ENCODE measurements around the gene PRR15.

The PRR15 gene

GRCh38 chr7:29567174-29567573 lies 3.5 kb downstream of the PRR15 start:
- WGBS, 2 experiments = 67 to 85% methylated on average over 2 of the region's 2 CpGs
- Histone ChIP-seq H3K9me3 (ENCODE audit: control insufficient read depth, low read length) (no peaks in the 10 kb centered on the region), H3K27me3 (ENCODE audit: control insufficient read depth, insufficient read depth, low read length, poor library complexity, severe bottlenecking) (peaks cover 64% of the 10 kb centered on the region), H3K27ac (ENCODE audit: insufficient read depth, low read depth, low read length, poor library complexity, severe bottlenecking) (no peak overlapping the region), H3K4me3 (ENCODE audit: insufficient read depth, low read depth, low read length) (no peak overlapping the region), H3K36me3 (ENCODE audit: control insufficient read depth, insufficient read depth, low read length) (no peaks in the 10 kb centered on the region), H3K4me1 (ENCODE audit: control insufficient read depth, insufficient read depth, low read length) (peaks cover 25% of the 10 kb centered on the region)

- no peaks in the 10 kb centered on the region for H3K9me3 ChIP-seq (ENCODE audit: control insufficient read depth, low read length)
- peaks cover 39% of the 10 kb centered on the region for H3K27me3 ChIP-seq (ENCODE audit: control insufficient read depth, insufficient read depth, low read length, poor library complexity, severe bottlenecking)
- no peak overlapping the region for H3K27ac ChIP-seq (ENCODE audit: insufficient read depth, low read depth, low read length, poor library complexity, severe bottlenecking)
- WGBS, 2 experiments = 35 to 38% methylated on average over 6 of the region's 6 CpGs
- peaks cover 20% of the 10 kb centered on the region for H3K4me1 ChIP-seq (ENCODE audit: control insufficient read depth, insufficient read depth, low read length)
- H3K36me3 ChIP-seq (ENCODE audit: control insufficient read depth, insufficient read depth, low read length) = no peaks in the 10 kb centered on the region
- H3K4me3 ChIP-seq (ENCODE audit: insufficient read depth, low read depth, low read length) = no peak overlapping the region
Observed at GRCh38 chr7:29569648-29570047, 6.0 kb downstream of the PRR15 start.

DNA sequence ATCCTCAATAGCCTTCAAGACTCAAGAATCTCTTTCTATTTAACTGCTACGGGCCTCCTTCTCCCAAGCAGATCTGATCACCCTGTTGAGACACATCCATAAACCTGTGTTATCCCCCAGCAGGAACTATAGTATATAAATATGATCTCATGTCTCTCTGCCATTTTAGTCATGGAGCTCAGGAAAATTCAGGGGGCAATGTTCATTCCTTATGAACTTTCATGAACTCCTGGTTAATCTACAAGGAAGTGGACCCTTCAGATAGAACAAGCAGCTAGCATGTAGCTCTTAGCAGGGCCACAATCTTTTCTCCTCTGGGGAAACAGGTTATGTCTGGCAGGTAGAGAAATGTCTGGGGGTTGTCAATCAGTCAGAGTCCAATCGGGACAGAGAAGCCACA lies 8.9 kb downstream of the PRR15 start:
- Histone ChIP-seq H3K4me1 (ENCODE audit: control insufficient read depth, insufficient read depth, low read length) (peaks cover 5% of the 10 kb centered on the region), H3K36me3 (ENCODE audit: control insufficient read depth, insufficient read depth, low read length) (no peaks in the 10 kb centered on the region), H3K27me3 (ENCODE audit: control insufficient read depth, insufficient read depth, low read length, poor library complexity, severe bottlenecking) (peaks cover 10% of the 10 kb centered on the region), H3K4me3 (ENCODE audit: insufficient read depth, low read depth, low read length) (no peak overlapping the region), H3K9me3 (ENCODE audit: control insufficient read depth, low read length) (no peaks in the 10 kb centered on the region), H3K27ac (ENCODE audit: insufficient read depth, low read depth, low read length, poor library complexity, severe bottlenecking) (no peak overlapping the region)
- WGBS, 2 experiments = 87 to 89% methylated on average over 1 of the region's 2 CpGs

GRCh38 chr7:29573567-29573966 lies 9.9 kb downstream of the PRR15 start:
- WGBS, 2 experiments = 82 to 93% methylated on average over 2 to 3 of the region's 3 CpGs
- Histone ChIP-seq H3K27ac (ENCODE audit: insufficient read depth, low read depth, low read length, poor library complexity, severe bottlenecking) (no peak overlapping the region), H3K27me3 (ENCODE audit: control insufficient read depth, insufficient read depth, low read length, poor library complexity, severe bottlenecking) (no peaks in the 10 kb centered on the region), H3K4me3 (ENCODE audit: insufficient read depth, low read depth, low read length) (no peak overlapping the region), H3K9me3 (ENCODE audit: control insufficient read depth, low read length) (no peaks in the 10 kb centered on the region), H3K36me3 (ENCODE audit: control insufficient read depth, insufficient read depth, low read length) (no peaks in the 10 kb centered on the region), H3K4me1 (ENCODE audit: control insufficient read depth, insufficient read depth, low read length) (peaks cover 5% of the 10 kb centered on the region)

DNA sequence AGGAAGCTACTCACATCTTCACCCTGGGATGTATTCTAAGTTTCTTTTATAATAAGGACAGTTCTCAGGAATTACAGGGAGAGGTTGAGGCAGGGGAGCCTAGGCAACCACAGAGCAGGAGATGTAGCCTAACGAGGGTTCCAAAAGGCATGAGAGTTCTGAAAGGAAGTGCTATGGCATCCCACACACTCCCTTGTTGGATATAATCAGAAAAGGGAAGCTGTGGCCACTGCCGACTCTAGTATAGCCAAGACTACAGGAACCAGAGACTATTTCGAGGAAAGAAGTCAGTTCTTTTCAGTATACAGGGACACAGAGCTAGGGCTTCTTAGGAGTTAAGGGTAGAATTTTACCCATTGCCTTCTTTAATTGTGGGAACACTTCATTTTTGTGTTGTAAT lies 11.0 kb downstream of the PRR15 start:
- H3K27me3 ChIP-seq (ENCODE audit: control insufficient read depth, insufficient read depth, low read length, poor library complexity, severe bottlenecking) = no peaks in the 10 kb centered on the region
- no peak overlapping the region for H3K4me3 ChIP-seq (ENCODE audit: insufficient read depth, low read depth, low read length)
- no peak overlapping the region for H3K27ac ChIP-seq (ENCODE audit: insufficient read depth, low read depth, low read length, poor library complexity, severe bottlenecking)
- H3K36me3 ChIP-seq (ENCODE audit: control insufficient read depth, insufficient read depth, low read length) = no peaks in the 10 kb centered on the region
- peaks cover 4% of the 10 kb centered on the region for H3K4me1 ChIP-seq (ENCODE audit: control insufficient read depth, insufficient read depth, low read length)
- no peaks in the 10 kb centered on the region for H3K9me3 ChIP-seq (ENCODE audit: control insufficient read depth, low read length)
- 94 to 96% methylated on average over 3 of the region's 3 CpGs for WGBS, 2 experiments

DNA sequence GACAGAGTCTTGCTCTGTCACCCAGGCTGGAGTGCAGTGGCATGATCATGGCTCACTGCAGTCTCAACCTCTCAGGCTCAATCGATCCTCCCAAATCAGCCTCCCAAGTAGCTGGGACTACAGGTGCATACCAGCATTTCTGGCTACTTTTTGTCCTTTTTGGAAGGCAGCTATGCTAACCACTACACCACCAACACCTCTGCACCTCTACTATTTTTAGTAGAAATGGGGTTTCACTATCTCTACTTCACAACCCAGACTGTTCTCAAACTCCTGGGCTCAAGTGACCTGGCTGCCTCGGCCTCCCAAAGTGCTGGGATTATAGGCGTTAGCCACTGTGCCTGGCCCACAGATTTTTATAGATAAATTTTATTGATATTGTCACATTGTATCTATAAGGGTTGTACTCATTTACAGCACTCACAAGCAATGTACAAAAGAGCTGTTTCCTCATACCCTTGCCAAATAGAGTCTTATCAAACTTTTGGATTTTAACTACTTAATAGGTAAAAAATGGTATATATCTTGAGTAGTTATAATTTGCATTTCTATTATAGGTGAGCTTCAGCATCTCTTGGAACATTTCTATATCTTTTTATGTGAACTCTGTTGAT lies 23.7 kb downstream of the PRR15 start:
- H3K4me1 ChIP-seq (ENCODE audit: control insufficient read depth, insufficient read depth, low read length) = no peaks in the 10 kb centered on the region
- 93 to 96% methylated on average over 1 to 2 of the region's 3 CpGs for WGBS, 2 experiments
- H3K27ac ChIP-seq (ENCODE audit: insufficient read depth, low read depth, low read length, poor library complexity, severe bottlenecking) = no peak overlapping the region

GRCh38 chr7:29588212-29588611 lies 24.6 kb downstream of the PRR15 start:
- Histone ChIP-seq H3K4me3 (ENCODE audit: insufficient read depth, low read depth, low read length) (no peak overlapping the region), H3K9me3 (ENCODE audit: control insufficient read depth, low read length) (no peaks in the 10 kb centered on the region), H3K36me3 (ENCODE audit: control insufficient read depth, insufficient read depth, low read length) (no peaks in the 10 kb centered on the region), H3K27ac (ENCODE audit: insufficient read depth, low read depth, low read length, poor library complexity, severe bottlenecking) (no peak overlapping the region), H3K4me1 (ENCODE audit: control insufficient read depth, insufficient read depth, low read length) (no peaks in the 10 kb centered on the region), H3K27me3 (ENCODE audit: control insufficient read depth, insufficient read depth, low read length, poor library complexity, severe bottlenecking) (no peaks in the 10 kb centered on the region)
- 86 to 94% methylated on average over 2 of the region's 2 CpGs for WGBS, 2 experiments

More for the DNA sequence above, 23.7 kb downstream of the PRR15 start:
- Histone ChIP-seq H3K9me3 (ENCODE audit: control insufficient read depth, low read length) (no peaks in the 10 kb centered on the region), H3K36me3 (ENCODE audit: control insufficient read depth, insufficient read depth, low read length) (no peaks in the 10 kb centered on the region), H3K4me3 (ENCODE audit: insufficient read depth, low read depth, low read length) (no peak overlapping the region), H3K27me3 (ENCODE audit: control insufficient read depth, insufficient read depth, low read length, poor library complexity, severe bottlenecking) (no peaks in the 10 kb centered on the region)

- no peaks in the 10 kb centered on the region for H3K36me3 ChIP-seq (ENCODE audit: control insufficient read depth, insufficient read depth, low read length)
- WGBS, 2 experiments = 73 to 80% methylated on average over 8 of the region's 8 CpGs
- no peaks in the 10 kb centered on the region for H3K4me1 ChIP-seq (ENCODE audit: control insufficient read depth, insufficient read depth, low read length)
- H3K27me3 ChIP-seq (ENCODE audit: control insufficient read depth, insufficient read depth, low read length, poor library complexity, severe bottlenecking) = no peaks in the 10 kb centered on the region
- H3K4me3 ChIP-seq (ENCODE audit: insufficient read depth, low read depth, low read length) = no peak overlapping the region
- H3K9me3 ChIP-seq (ENCODE audit: control insufficient read depth, low read length) = no peaks in the 10 kb centered on the region
- H3K27ac ChIP-seq (ENCODE audit: insufficient read depth, low read depth, low read length, poor library complexity, severe bottlenecking) = no peak overlapping the region
Observed at GRCh38 chr7:29588900-29589696, 25.5 kb downstream of the PRR15 start.

- H3K4me1 ChIP-seq (ENCODE audit: control insufficient read depth, insufficient read depth, low read length) = no peaks in the 10 kb centered on the region
- no peaks in the 10 kb centered on the region for H3K36me3 ChIP-seq (ENCODE audit: control insufficient read depth, insufficient read depth, low read length)
- no peak overlapping the region for H3K4me3 ChIP-seq (ENCODE audit: insufficient read depth, low read depth, low read length)
- H3K9me3 ChIP-seq (ENCODE audit: control insufficient read depth, low read length) = no peaks in the 10 kb centered on the region
- no peak overlapping the region for H3K27ac ChIP-seq (ENCODE audit: insufficient read depth, low read depth, low read length, poor library complexity, severe bottlenecking)
- H3K27me3 ChIP-seq (ENCODE audit: control insufficient read depth, insufficient read depth, low read length, poor library complexity, severe bottlenecking) = no peaks in the 10 kb centered on the region
- 88 to 95% methylated on average over 2 of the region's 2 CpGs for WGBS, 2 experiments
Observed at GRCh38 chr7:29592866-29593265, 29.2 kb downstream of the PRR15 start.

GRCh38 chr7:29593459-29593858 lies 29.8 kb downstream of the PRR15 start:
- H3K36me3 ChIP-seq (ENCODE audit: control insufficient read depth, insufficient read depth, low read length) = no peaks in the 10 kb centered on the region
- no peaks in the 10 kb centered on the region for H3K27me3 ChIP-seq (ENCODE audit: control insufficient read depth, insufficient read depth, low read length, poor library complexity, severe bottlenecking)
- no peaks in the 10 kb centered on the region for H3K4me1 ChIP-seq (ENCODE audit: control insufficient read depth, insufficient read depth, low read length)
- H3K27ac ChIP-seq (ENCODE audit: insufficient read depth, low read depth, low read length, poor library complexity, severe bottlenecking) = no peak overlapping the region
- no peaks in the 10 kb centered on the region for H3K9me3 ChIP-seq (ENCODE audit: control insufficient read depth, low read length)
- H3K4me3 ChIP-seq (ENCODE audit: insufficient read depth, low read depth, low read length) = no peak overlapping the region
